Pancreas (tissue), 10 donors: ENCODE measurements around the gene RBMS3. TPM values are rescaled to one million over a fixed set of nuclear protein-coding genes. Genes with fewer than 3 reads are reported as not detected.

Source experiments
- ATAC-seq, 4 donors: fragments of 200-7000 bp; cut with Tn5 transposase; one replicate each; pipeline versions ENCODE4 v1.8.0 to v1.9.1; 2020; ENCODE audit warnings: mild to moderate bottlenecking in 4 of 4, moderate library complexity in 4 of 4
- DNase-seq, 6 donors: peaks; one replicate each; pipeline ENCODE4 v3.0.0-alpha.2; 2020
- FAIRE-seq: peaks from 2 replicates; lab custom pipeline; 2012; peaks lifted over from hg19 to GRCh38; lab: Jason Lieb, UNC
- H3K27ac ChIP-seq, 4 donors: fragments of 200-600 bp; sonication (generic); 1 replicate in 3 of 4; 2 replicates in 1 of 4; pipeline versions ENCODE4 v1.5.0 to v1.8.0; 2020
- H3K27me3 ChIP-seq, 4 donors: fragments of 200-600 bp; one replicate each; pipeline ENCODE4 v1.8.0; 2021
- H3K36me3 ChIP-seq, 3 donors: fragments of 200-600 bp; sonication (generic) in 1 of 3; one replicate each; pipeline versions ENCODE4 v1.5.0 to v1.8.0; 2020 to 2021
- H3K4me1 ChIP-seq, 3 donors: fragments of 200-600 bp; one replicate each; pipeline ENCODE4 v1.8.0; 2021
- H3K4me3 ChIP-seq, 4 donors: fragments of 200-600 bp; sonication (generic) in 2 of 4; one replicate each; pipeline versions ENCODE4 v1.5.0 to v1.8.0; 2020 to 2021
- H3K9me3 ChIP-seq, 4 donors: fragments of 200-600 bp; one replicate each; pipeline ENCODE4 v1.8.0; 2021
- CTCF ChIP-seq, 4 donors: fragments of 200-600 bp; sonication (generic) in 3 of 4; IDR thresholded peaks; one replicate each; pipeline versions ENCODE4 v1.5.0 to v1.8.0; 2021; ENCODE audit warnings: antibody characterized with exemption in 4 of 4
- WGBS, 2 donors: extraction: QIAGEN DNeasy Blood & Tissue Kit; methylation state at CpG; one replicate each; pipeline ENCODE4 v1.1.7; 2013; 5-methylcytosine and 5-hydroxymethylcytosine counted together
- intact Hi-C, 3 donors: fragments of 100-400 bp; cut with DNase I; formaldehyde crosslinking; loops; one replicate each; pipeline versions ENCODE4 v1.11.1 to v1.14.2; 2022
- polyA plus RNA-seq, 2 donors: library from polyadenylated mRNA; stranded (reverse); fragments of 200-250 nt; gene quantifications; one replicate each; pipeline ENCODE4 v1.2.3, GENCODE V29; 2013
- total RNA-seq, 6 donors: library from RNA; stranded (reverse); fragmentation: NEBNext Ultra II Directional in 4 of 6; extraction: Animal tissue kit (Norgen Biotek cat#: 25700) in 4 of 6; gene quantifications; one replicate each; pipeline versions ENCODE4 v1.2.1 to v1.2.4, GENCODE V29; 2021 to 2023
- donor health status: healthy with polysubstance abuse.
- donor health status: DM: no; HTN: no; CAD: no; lungs with moderate emphysema.
- donor health status: DM: no; HTN: no; CAD: no.
- donor health status: control.
- donor health status: control.
- donor health status: Bipolar disorder and iron deficiency.
- donor health status: DM: yes; HTN: yes; CAD: no.
- donor health status: DM: no; HTN: no; CAD: no.
- donor health status: DM: no; HTN: no; CAD: no.
- donor health status: DM: yes; HTN: yes; CAD: no.

The RBMS3 gene
- total and polyA plus RNA-seq, 8 donors, result 4.0 to 10.0 (median 6.6) TPM

GRCh38 chr3:29887451-29887850 is 606.6 kb downstream of the RBMS3 start:
- H3K36me3 ChIP-seq, result no peaks in the 10 kb centered on the region
- ATAC-seq, result no peak
- TF ChIP-seq CTCF (IDR thresholded peaks at IDR 0.05), result no peak
- FAIRE-seq, result no peak
- no peaks in the 10 kb centered on the region for H3K9me3 ChIP-seq
- no peaks in the 10 kb centered on the region for H3K4me1 ChIP-seq
- intact Hi-C loops, result no loop called here
- H3K4me3 ChIP-seq, result no peak overlapping the region
- no peak overlapping the region for H3K27ac ChIP-seq
- 57 to 64% methylated on average over 2 of the region's 2 CpGs for WGBS, 2 donors
- no peaks in the 10 kb centered on the region for H3K27me3 ChIP-seq
- no peak for DNase-seq

- WGBS, 2 donors, result 88% methylated on average over 1 of the region's 1 CpG
- Histone ChIP-seq H3K27me3 (no peaks in the 10 kb centered on the region), H3K27ac (no peak overlapping the region), H3K4me1 (no peaks in the 10 kb centered on the region), H3K36me3 (no peaks in the 10 kb centered on the region), H3K9me3 (no peaks in the 10 kb centered on the region), H3K4me3 (no peak overlapping the region)
- DNase-seq (no peak), ATAC-seq (no peak), FAIRE-seq (no peak)
- intact Hi-C loops, result no loop called here
- no peak for TF ChIP-seq CTCF (IDR thresholded peaks at IDR 0.05)
Measured at GRCh38 chr3:29889215-29889614, 608.3 kb downstream of the RBMS3 start.

- no peak for ATAC-seq
- intact Hi-C loops, result no loop called here
- H3K36me3 ChIP-seq, result no peaks in the 10 kb centered on the region
- H3K9me3 ChIP-seq, result no peaks in the 10 kb centered on the region
- no peaks in the 10 kb centered on the region for H3K27me3 ChIP-seq
- no peak overlapping the region for H3K4me3 ChIP-seq
- FAIRE-seq, result no peak
- no peak overlapping the region for H3K27ac ChIP-seq
- 70 to 72% methylated on average over 5 of the region's 5 CpGs for WGBS, 2 donors
- no peak for DNase-seq
- TF ChIP-seq CTCF (IDR thresholded peaks at IDR 0.05), result no peak
- no peaks in the 10 kb centered on the region for H3K4me1 ChIP-seq
Measured at GRCh38 chr3:29890801-29891200, 609.9 kb downstream of the RBMS3 start.

- 76 to 80% methylated on average over 6 of the region's 6 CpGs for WGBS, 2 donors
- no peak for TF ChIP-seq CTCF (IDR thresholded peaks at IDR 0.05)
- Histone ChIP-seq H3K27ac (no peak overlapping the region), H3K4me3 (no peak overlapping the region), H3K27me3 (no peaks in the 10 kb centered on the region), H3K9me3 (no peaks in the 10 kb centered on the region), H3K4me1 (no peaks in the 10 kb centered on the region), H3K36me3 (no peaks in the 10 kb centered on the region)
- DNase-seq (no peak), FAIRE-seq (no peak), ATAC-seq (no peak)
- intact Hi-C loops, result no loop called here
Measured at GRCh38 chr3:29892976-29893554, 612.2 kb downstream of the RBMS3 start.

- ATAC-seq (no peak), DNase-seq (no peak), FAIRE-seq (no peak)
- Histone ChIP-seq H3K4me3 (no peak overlapping the region), H3K27me3 (no peaks in the 10 kb centered on the region), H3K27ac (no peak overlapping the region), H3K4me1 (no peaks in the 10 kb centered on the region), H3K36me3 (no peaks in the 10 kb centered on the region), H3K9me3 (no peaks in the 10 kb centered on the region)
- no peak for TF ChIP-seq CTCF (IDR thresholded peaks at IDR 0.05)
- 58 to 74% methylated on average over 3 of the region's 3 CpGs for WGBS, 2 donors
- intact Hi-C loops, result no loop called here
Measured at GRCh38 chr3:29896856-29897255, 616.0 kb downstream of the RBMS3 start.
